Activated effector memory CD4-positive, alpha-beta T cell treated with anti-CD3 and anti-CD28 coated beads, Interleukin-2, amount 50 U/mL, for 16 hours (primary cell): ENCODE measurements around the gene TRPM1.

Source experiments
- DNase-seq: peaks from one replicate; pipeline ENCODE4 v3.0.0-alpha.2; 2020

TRPM1 gene

DNA sequence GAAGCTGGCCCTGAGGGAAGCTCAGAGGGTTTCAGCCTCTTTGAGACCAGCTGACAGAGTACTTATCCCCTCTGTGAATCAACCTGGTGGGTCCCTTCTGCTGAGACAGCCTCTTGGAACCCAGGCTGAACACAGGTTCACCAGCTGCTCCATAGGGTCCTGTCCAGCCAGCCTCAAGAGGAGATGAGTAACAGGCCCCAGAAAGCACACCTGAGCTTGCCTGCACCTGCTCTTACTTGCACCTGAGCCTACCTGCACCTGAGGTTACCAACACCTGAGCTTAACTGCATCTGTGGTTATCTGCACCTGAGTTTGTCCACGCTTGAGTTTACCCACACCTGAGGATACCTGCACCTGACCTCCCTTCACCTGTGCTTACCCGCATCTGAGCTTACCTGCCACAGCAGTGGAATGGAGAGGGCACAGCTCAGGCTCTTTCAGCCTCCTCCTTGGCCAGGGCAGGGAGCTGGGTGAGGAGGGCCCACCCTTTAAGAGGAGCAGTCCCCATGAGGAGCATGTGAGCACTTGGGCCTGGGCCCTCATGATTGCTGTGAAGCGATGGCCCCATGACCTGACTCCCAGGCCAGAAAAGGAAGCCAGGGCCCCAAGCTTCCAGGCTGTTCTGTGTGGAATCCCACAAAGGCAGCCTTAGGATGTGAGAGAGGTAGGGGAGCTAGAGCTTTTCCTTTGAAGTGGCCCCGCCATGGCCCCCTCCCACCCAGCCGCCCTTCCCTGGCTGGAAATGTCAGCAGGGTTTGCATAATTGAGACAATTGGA lies at the start of gene TRPM1:
TSS of gene TRPM1 (minus strand) at position 464 of the 777 bp plus-strand sequence. CDS start 20,370 bp downstream, outside the sequence.
- no peak for DNase-seq

DNA sequence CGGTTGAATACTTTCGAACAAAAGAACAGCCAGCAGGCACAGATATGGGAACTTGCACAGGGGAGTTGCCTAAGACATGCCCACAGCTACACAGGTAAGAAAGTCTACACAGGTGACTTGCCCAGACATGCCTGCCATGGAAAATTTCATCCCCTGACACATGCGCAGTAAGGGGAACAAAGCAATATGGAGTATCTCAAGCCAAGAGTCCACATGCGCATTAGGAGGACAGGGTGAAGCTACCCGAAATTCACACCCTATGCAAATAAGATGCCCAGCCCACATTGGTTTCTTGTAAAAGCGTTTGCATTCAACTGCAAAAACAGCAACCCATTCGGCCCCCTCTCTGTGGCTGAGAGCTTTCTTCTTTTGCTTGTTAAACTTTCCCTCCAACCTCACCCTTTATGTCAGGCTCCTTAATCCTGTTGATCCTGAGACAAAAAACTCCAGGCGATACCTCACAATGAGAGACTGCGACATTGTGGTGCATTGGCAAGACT lies 49.3 kb upstream of the TRPM1 start:
- no peak for DNase-seq

DNA sequence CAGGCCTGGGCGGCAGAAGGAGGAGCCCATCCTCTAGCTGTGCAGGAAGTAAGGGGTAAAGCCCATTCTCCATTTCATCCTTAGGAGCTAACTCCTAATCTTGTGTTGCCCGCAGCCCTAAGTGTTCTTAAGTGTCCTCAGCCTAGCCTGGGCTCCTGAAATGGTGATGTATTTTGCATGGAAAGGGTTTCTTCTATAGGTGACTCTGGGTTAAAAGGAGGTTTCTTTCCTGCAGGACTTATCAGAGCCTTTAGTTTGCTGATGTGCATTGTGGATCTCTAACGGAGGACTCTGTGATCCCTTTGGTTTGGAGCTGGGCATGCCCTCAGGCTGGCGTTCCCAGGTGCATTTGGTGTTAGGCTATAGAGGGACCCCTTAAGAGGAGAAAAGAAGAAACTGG lies 48.5 kb upstream of the TRPM1 start:
- DNase-seq, result no peak

DNA sequence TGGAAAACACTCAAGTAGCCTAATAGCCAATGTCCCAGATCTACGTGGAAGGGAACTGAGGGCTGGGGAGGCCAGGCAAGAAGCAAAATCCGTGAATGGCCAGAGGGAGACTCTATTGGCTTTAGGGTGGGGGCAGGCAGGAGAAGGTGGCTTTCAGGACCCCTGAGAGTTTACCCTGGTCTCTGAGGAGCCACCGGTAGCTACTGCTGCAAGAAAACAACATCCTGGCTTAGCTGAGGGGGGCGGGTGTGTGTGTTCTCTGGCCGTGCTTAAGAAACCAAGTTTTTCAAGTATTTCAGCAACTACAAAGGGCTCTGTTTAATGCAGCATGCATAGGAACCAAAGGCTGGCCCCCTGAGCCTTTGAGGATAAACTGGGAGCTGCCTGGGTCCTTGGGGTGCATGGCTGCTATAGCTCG lies 47.6 kb upstream of the TRPM1 start:
- DNase-seq, result no peak

DNA sequence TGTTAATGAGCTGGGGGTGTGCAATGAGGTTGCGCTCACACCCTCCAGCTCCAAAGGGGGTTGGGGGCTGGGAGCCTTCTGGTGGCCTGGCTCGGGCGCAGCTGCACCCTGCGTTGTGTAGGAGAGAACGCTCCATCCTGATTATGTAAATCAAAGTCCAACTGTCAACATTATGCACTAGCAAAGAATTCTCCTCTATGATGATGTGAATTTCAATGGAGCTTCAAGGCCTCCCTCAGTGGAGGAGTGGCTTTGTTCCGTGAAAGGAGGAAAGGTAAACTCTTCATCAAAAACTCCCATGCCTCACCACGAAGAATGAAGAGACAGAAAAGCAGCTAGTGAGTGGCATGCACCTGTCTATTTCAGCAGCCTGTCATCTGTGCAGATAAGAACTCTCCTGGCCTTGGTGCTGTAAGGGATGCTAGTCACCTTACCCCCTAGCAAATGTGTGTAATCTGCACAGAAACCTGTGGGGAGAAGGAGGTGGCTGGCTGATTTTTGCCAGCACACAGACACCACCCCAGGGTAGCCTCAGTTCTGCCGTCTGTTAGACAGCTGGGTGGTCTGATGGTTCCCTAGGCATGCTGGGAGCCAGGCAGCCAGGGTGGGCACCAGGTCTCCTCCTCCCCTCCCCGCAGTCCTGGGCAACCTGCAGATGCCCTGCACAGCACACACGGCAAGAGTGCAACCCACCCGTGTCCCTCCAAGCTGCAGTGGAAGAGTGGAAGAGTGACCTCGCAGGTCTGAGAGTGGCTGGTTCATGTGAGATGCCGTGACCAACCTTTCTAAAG lies 47.0 kb upstream of the TRPM1 start:
- no peak for DNase-seq

DNA sequence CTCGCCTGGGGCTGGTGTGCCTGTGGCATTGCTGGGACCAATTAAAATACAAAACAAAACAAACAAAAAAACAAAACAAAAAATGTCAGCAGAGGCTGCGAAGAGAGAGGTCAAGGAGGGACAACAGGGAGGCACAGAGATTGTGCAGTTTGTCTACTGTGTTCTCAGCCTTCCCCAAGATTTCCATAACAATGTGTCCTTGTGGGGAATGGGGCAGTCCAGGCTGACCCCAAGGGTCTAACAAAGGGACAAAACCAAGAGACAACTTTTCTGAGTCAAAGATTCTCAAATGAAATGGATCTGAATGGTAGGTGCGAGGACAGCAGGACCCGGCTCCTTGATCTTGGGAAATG lies 46.4 kb upstream of the TRPM1 start:
- DNase-seq, result no peak

DNA sequence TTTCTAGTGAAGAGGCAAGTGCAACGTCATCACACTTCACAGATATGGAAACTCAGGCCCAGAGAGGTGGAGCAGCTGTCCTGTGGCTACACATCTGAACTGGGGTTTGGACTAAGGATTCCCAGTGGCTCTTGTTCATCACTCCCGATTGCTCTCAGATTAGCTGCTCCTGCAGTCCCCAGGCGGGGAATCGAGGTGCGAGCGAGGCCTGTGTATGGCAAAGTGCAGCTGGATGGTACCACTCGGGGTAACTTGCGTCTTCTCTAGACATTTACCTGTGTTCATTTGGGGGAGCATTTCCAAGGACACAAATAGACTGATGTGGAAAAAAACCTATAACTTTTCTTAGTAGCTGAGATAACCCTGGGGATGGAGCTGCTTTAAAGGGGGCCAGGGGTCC lies 45.9 kb upstream of the TRPM1 start:
- no peak for DNase-seq

DNA sequence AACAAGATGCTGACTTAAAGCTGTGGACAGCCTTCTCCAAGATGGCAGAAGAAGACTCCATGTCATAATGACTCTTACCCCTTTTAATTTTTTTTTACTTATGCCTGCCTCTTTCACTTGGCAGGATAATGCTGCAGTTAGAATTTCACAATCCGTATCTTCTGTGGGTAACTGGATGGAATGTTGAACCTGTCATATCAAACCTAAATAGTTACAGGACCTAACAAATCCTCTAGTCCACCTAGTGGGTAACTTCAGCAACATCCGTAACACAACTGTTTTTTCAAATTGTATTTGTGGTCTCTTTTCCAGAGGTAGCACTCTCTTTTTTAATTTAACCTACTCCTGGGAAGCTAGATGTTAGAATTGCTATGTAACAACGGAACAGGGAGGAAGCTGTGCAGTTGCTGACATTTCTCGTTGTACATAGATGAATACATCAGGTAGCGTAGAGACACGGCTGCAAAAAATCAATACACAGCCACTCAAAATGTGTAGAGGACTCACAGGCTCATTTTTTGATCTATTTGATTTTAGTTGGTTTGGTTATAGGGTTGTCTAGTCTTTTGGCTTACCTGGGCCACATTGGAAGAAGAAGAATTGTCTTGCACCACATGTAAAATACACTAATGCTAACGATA lies 43.9 kb upstream of the TRPM1 start:
- DNase-seq, result no peak

DNA sequence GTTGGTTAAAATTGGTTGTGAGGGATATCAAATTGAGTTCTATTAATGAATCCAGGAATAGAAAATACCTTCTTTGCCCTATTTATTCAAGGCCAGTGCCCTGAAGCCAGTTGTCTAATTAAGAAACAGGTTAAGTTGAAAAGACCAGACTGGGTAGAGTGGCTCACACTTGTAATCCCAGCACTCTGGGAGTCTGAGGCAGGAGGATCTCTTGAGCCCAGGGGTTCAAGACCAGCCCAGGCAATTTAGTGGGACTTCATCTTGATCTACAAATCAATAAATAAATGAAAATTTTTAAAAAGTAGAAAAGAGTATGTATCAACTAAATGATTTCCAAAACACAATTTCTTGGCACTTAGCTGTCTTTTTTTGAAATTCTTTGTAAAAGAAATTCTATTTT lies 40.3 kb upstream of the TRPM1 start:
- no peak for DNase-seq

DNA sequence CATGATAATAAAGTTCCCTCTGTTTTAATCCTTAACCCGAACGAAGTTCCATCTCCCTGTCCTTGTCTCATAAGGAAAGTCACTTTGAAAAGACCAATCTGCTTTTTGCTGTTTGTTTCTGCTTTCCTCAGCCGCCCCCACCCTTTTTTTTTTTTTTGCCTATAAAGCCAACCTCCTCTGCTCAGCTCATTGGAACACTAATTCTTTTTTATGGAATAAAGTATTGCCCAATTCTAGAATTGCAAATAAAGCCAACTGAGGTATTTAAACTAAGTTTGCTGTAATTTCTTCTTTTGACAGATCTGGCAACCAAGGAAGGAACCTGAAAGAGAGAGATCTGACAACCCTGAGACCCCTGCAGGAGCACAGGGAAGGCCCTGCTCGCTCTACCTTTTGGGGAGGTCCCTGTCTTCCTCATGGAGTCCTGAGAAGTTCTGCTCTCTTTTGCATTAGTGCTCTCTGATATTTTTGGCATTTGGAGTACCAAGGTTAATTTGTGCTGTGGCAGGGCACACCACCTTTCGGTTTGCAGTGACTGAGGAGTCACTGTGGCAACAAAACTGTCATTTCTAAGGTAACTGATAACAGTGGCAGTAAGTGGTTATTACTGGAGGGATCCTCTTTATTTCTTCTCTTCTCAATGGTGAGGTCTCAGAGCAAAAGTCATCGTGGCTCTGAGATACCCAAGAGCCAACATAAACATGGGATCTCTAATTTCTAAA lies 35.2 kb upstream of the TRPM1 start:
- no peak for DNase-seq

DNA sequence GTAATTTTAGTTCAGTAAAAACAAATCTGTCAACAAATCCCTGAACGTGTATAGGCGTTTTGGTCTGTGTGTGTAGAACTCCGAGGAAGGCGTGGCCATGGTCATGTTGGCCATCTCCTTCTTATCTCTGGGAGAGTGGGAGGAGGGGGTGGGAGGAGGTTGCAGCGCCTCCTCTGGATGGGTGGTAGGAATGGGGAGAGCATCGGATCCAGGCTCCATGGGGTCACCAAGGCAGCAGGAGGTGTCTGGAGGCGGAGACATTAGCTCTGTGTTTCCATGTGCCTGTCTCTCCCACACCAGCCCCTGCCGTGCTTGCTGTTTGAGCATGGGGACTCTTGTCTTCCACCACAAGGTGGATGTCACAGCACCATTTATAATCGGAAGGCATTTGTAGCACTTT lies 34.5 kb upstream of the TRPM1 start:
- DNase-seq, result no peak

DNA sequence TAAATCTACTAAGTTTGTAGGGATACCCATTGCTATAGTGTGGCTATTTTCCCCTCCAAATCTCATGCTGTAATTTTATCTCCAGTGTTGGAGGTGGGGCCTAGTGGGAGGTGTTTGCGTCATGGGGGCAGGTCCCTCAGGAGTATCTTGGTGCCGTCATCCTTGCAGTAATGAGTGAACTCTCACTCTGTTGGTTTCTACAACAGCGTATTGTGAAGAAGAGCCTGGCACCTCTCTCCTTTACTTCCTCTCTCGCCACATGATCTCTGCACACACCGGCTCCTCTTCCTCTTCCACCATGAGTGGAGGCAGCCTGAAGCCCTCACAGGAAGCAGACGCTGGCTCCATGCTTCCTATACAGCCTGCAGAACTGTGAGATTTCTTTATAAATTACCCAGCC lies 34.0 kb upstream of the TRPM1 start:
- no peak for DNase-seq

DNA sequence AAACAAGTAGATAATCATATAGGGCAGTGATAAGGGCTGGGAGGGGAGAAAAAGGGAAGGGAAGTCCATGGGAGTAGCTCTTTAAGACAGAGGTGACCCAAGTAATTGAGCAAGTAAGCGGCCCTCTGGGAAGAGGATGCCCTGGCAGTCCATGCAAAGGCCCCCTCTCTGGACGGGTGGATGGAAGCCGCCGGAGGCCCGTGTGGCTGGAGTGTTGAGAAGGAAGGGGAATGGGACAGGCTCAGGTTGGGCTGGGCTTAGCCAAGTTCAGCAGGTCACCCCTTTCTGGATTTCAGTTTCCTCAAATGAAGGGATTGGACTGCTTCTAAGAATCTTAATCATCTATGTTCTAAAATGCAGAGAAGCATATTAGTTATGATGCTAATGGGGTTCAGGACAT lies 32.4 kb upstream of the TRPM1 start:
- DNase-seq, result no peak

DNA sequence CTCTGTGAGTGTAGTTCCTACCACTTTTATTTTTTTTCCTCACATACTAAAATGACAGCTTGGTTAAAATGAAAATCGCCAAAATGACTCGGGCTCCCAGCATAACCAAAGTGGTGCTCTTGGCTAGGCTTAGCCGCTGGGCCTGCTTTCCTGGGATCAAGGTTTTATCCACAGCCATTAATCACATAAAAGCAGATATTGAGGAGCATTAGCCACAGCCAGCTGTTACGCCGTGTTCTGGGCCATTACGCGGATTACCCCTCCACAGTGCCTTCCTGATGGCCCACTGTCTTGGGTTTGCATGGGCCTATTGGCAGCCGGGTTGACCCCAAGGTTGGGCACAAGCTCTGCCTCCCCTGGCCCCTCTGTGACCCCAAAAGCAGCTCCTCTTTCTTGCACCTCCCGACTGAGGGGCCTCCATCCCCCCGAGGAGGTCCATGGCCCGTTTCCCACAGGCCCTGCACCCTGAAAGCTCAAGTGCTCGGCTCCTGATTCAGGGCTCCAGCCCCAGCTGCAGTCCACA lies 30.4 kb upstream of the TRPM1 start:
- no peak for DNase-seq

DNA sequence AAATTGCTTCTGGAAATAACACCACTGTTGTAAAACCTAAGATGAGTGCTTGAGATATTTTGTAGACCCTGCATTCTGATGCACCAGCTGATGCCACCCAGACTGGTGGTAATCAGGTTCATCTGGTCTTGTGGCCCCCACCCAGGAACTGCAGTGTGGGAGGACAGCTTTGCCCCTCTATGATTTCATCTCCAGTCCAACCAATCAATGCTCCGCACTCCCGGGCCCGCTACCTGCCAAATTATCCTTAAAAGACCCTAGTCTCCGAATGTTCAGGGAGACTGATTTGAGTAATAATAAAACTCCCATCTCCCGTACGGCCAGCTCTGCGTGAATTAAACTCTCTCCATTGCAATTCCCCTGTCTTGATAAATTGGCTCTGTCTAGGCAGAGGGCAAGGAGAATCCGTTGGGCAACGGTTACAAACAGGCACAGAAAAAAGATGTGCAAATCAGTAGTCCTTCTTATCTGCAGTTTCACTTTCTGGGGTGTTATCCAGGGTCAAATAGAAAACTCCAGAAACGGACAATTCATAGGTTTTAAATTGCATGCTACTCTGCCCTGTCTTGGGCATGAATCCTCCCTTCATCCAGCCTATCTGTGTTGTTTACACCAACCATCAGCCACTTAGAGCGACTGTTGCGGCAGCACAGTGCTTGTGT lies 29.2 kb upstream of the TRPM1 start:
- DNase-seq, result no peak

DNA sequence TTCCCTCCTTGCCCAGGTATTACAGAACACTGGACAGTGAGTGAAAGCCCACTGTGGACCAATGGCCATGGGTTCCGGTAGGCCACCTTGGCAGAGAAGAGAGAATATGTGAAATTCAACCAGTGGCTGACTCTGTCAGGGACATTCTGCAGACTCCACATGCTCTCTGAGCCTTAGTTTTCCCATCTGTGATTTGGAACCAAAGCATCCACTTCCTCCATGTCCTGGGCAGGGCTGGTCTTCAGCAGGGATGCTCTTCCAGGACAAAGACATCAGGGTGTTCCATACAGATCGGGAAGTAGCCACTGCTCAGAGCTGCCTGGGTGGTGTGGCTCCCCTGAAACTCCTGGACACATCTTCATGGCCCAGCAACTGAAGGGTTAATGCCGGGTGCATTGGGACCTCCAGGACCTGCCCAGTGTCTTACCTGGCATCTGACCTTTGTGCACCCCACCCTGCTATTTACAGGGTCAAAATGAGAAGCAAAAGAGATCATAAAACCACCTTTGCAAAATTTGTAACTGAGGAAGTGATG lies 28.3 kb upstream of the TRPM1 start:
- no peak for DNase-seq

DNA sequence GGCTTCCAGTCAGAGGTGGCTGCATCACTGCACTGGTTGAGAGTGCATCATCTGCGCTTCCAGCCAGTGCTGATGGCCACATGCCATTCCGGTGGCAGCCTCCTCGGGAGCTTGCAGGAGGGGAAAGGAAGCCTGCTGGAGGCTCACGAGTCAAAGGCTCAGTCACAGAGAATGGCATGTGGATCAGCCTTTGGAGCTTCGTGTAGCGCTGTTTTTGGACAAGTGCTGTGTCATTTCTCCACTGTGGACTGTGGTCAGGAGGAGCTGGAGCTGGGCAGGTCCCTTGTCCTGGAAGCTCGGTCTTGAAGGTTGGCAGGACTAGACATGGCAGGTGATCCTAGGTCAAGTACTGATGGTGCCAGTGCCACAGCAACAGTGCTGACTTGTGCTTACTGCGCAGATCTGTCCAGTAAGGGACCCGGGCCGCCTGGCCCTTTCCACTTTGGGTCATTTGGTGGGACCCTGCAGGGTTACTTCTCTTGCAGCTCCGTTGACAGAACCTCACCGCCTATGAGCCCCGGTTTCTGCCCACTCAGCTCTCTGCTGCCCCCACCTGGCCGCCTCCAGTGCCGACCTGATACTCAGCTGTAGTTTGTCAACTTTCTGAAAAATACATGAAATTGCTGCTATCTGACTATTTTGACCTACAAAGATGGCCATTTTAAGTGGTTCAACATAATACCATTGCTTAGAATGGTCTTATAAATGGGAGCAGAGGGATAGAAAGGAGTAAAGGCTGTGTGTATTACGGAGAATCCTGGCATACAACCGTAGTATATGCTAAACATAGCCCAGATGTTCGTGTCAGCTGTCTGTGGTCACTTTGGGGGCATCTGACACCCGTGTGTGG lies 27.6 kb upstream of the TRPM1 start:
- peak; percentile 90 for DNase-seq

DNA sequence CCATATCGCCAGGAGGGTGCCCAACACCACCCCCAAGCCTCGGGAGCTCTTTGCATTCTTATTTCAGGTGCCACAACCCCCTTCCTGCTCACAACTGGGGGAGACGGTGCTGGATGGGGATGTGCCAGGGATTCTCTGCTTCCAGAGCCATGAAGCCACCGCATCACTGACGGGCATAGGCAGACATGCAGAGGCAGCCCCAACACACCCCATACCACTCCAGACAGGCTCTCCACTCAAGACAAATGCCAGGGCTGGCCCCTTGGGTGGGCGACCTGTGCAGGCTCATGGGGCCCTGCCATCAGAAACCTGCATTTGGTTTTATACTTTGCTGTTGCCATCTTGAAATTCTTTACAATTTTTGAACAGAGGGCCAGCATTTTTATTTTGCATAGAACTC lies 27.0 kb upstream of the TRPM1 start:
- no peak for DNase-seq

DNA sequence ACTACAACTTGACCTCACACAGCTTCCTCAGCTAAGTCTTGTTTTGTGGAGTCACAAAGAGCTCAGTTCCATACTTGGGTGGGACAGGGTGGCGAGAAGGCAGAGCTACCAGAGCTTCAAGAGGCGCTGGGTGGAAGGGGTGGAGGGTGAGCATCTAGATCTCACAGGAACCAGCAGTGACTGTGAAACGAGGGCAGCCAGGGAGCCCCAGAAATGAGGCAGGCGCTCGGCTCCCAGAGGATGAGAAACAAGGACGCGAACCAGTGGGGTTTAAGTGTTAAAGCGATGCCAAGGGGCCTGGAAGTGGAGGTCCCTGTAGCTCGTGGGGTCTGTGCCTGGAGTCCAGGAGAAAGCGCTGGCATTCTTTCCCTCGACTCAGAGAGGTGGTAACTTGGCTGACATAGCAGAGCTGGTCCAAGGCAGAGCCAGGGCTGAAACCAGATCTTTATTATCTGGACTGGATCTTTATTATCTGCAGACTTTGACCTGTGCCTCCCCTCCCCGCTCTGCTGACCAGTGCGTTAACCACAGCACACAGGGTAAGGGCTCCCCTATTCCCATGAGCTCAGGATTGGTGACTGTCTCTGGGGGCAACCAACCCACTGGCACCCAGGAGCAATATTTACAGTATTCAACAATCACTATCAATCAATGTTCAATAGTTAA lies 26.2 kb upstream of the TRPM1 start:
- DNase-seq, result no peak

DNA sequence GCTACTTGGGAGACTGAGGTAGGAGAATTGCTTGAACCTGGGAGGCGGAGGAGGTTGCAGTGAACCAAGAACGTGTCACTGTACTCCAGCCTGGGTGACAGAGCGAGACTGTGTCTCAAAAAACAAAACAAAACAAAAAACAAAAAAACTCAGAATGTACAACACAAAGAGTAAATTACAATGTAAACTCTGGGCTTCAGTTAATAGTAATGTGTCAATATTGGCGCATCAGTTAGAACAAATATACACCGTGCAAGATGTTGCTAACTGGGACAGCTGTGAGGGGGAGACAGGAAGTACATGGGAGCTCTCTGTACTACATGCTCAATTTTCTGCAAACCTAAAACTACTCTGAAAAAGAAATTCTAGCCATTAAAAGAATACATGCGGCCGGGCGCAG lies 23.5 kb upstream of the TRPM1 start:
- DNase-seq, result no peak
